Measurements from ENCODE around the gene TMEM131L. TPM values are rescaled to one million over a fixed set of nuclear protein-coding genes. Genes with fewer than 3 reads are reported as not detected.

Gene TMEM131L
- total RNA-seq, 1 experiment from 2014 or later = 14.6 TPM

DNA sequence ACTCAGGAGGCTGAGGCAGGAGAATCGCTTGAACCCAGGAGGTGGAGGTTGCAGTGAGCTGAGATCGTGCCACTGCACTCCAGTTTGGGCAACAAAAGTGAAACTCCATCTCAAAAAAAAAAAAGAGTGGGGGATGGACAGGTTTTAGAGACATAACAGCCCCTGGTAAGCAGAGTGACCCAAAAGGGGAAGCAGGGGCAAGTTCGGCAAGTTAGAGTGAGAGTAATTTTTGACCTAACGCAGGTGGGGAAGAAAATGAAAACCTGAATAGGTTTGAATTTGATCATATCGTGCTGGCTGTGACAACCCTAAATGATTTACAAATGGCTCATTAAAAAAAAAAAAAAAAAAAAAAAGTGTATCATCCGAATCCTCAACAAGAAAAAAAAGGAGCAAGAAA is 25.7 kb upstream of the TMEM131L start:
- H3K4me1 ChIP-seq (ENCODE audit: insufficient read depth, low read length) = no peaks in the 10 kb centered on the region
- H2BK120ac ChIP-seq (ENCODE audit: low read depth, low read length, poor library complexity, severe bottlenecking) = no peak overlapping the region
- H3K23me2 ChIP-seq (ENCODE audit: insufficient read length, low read depth, low read length, poor library complexity, severe bottlenecking) = no peaks in the 10 kb centered on the region
- H2BK15ac ChIP-seq (ENCODE audit: low read depth, low read length) = no peak overlapping the region
- DNase-seq = no peak
- H4K91ac ChIP-seq (ENCODE audit: insufficient read length, low read depth, low read length) = no peak overlapping the region
- no peak overlapping the region for H2AK5ac ChIP-seq (ENCODE audit: insufficient read length, low read length)
- H3K27ac Mint-ChIP-seq = no peak overlapping the region
- H4K8ac ChIP-seq (replicated peaks; ENCODE audit: insufficient read length, low read depth, low read length) = no peak overlapping the region
- H3K4me2 ChIP-seq (ENCODE audit: insufficient read depth, insufficient read length, low read length) = no peak overlapping the region
- H2BK20ac ChIP-seq (ENCODE audit: low read depth, low read length, poor library complexity, severe bottlenecking) = no peak overlapping the region
- no peak overlapping the region for H3K56ac ChIP-seq (ENCODE audit: insufficient read length, low read depth, low read length)
- H3K9me3 ChIP-seq (ENCODE audit: control insufficient read depth, low read depth, low read length) = no peaks in the 10 kb centered on the region
- H4K20me1 ChIP-seq (ENCODE audit: control insufficient read depth, insufficient read depth, insufficient read length) = no peaks in the 10 kb centered on the region
- H3K27me3 ChIP-seq (ENCODE audit: insufficient read depth, low read length) = no peaks in the 10 kb centered on the region
- H3K4me3 Mint-ChIP-seq = no peak overlapping the region
- H2AFZ ChIP-seq (ENCODE audit: low read length) = no peak overlapping the region
- no peak overlapping the region for H3T11ph ChIP-seq (ENCODE audit: low read length)
- H3K79me2 ChIP-seq (ENCODE audit: insufficient read depth, low read length) = no peaks in the 10 kb centered on the region
- H4K5ac ChIP-seq (ENCODE audit: insufficient read length, low read depth, low read length) = no peak overlapping the region
- H3K18ac ChIP-seq (ENCODE audit: insufficient read length, low read depth, low read length) = no peak overlapping the region
- no peak overlapping the region for H3K4ac ChIP-seq (ENCODE audit: low read depth, low read length)
- no CpG with 5 or more reads among the region's 6 CpGs for WGBS (ENCODE audit: extremely low coverage, insufficient read length, low lambda C conversion rate)
- no peak overlapping the region for H2BK12ac ChIP-seq (ENCODE audit: insufficient read length, low read depth, low read length)
- no peak overlapping the region for H3K9ac ChIP-seq (ENCODE audit: extremely low read depth, insufficient read length, low read length)
- no peaks in the 10 kb centered on the region for H3K9me3 Mint-ChIP-seq
- H3K27me3 Mint-ChIP-seq (ENCODE audit: low read depth) = peaks cover 1% of the 10 kb centered on the region; the same call in 1 of the 2 replicates
- 0 out of 4 replicates have a peak, but pooled peaks cover 0 to 3% of the 10 kb centered on the region in 2 experiments for H3K4me1 Mint-ChIP-seq
- no peak overlapping the region for H3K14ac ChIP-seq (ENCODE audit: insufficient read depth, low read length)
- H3K27ac ChIP-seq (ENCODE audit: insufficient read length, low read depth, low read length) = no peak overlapping the region
- no peak overlapping the region for H3K23ac ChIP-seq (ENCODE audit: insufficient read length, low read depth, low read length)
- no peaks in the 10 kb centered on the region for H3K36me3 Mint-ChIP-seq (ENCODE audit: insufficient read depth in 1 of 3, low read depth in 3 of 3)
- no peak overlapping the region for H2BK5ac ChIP-seq (ENCODE audit: insufficient read length, low read length)
- no peak for TF ChIP-seq CTCF (conservative IDR thresholded peaks at IDR 0.05)
- H3K79me1 ChIP-seq (ENCODE audit: insufficient read depth, low read depth, low read length, poor library complexity, severe bottlenecking) = no peaks in the 10 kb centered on the region

Data from H9 (cell line).